KMS-11 (cell line): ENCODE data around the gene RAET1E.
A peak's percentile ranks its signal among the peaks of the same experiment; 100 is the strongest.
"Not testable (repeated sequence)": the region's sequence is repeated elsewhere in the genome, so short reads cannot be mapped to it uniquely, and the experiment has no call there.

ENCODE experiments used
- H2AFZ ChIP-seq: fragments of 200-600 bp; sonication (generic); 2 replicates; pipeline ENCODE4 v1.6.1; 2016; ENCODE audit warnings: antibody characterized with exemption, mixed run types, low read depth
- H3K27ac ChIP-seq: fragments of 200-600 bp; sonication (generic); 2 replicates; pipeline ENCODE4 v1.6.1; 2016; ENCODE audit warnings: mild to moderate bottlenecking, mixed run types
- H3K27me3 ChIP-seq: fragments of 200-600 bp; sonication (generic); 2 replicates; pipeline ENCODE4 v1.6.1; 2017; ENCODE audit warnings: mild to moderate bottlenecking, low read depth, mixed run types, moderate library complexity; ENCODE audit not compliant: insufficient read depth
- H3K36me3 ChIP-seq: fragments of 200-600 bp; sonication (generic); 2 replicates; pipeline ENCODE4 v1.6.1; 2017; ENCODE audit warnings: mild to moderate bottlenecking, mixed run types; ENCODE audit not compliant: insufficient read depth
- H3K4me1 ChIP-seq: fragments of 200-600 bp; sonication (generic); 2 replicates; pipeline ENCODE4 v1.6.1; 2016; ENCODE audit warnings: mild to moderate bottlenecking, low read depth, mixed run types; ENCODE audit not compliant: poor library complexity, severe bottlenecking
- H3K4me2 ChIP-seq: fragments of 200-600 bp; sonication (generic); 2 replicates; pipeline ENCODE4 v1.7.0; 2016; ENCODE audit warnings: mild to moderate bottlenecking, mixed run types
- H3K4me3 ChIP-seq: fragments of 200-600 bp; sonication (generic); IDR thresholded peaks from 2 replicates; pipeline ENCODE4 v1.6.1; 2017; ENCODE audit warnings: low read depth, low read length, mixed read lengths; ENCODE audit not compliant: insufficient read depth
- H3K79me2 ChIP-seq: fragments of 200-600 bp; sonication (generic); 2 replicates; pipeline ENCODE4 v1.6.1; 2016; ENCODE audit warnings: low read depth, mixed run types; ENCODE audit not compliant: insufficient read depth
- H3K9ac ChIP-seq: fragments of 200-600 bp; sonication (generic); 2 replicates; pipeline ENCODE4 v1.6.1; 2016; ENCODE audit warnings: mild to moderate bottlenecking, mixed run types
- H4K20me1 ChIP-seq: fragments of 200-600 bp; sonication (generic); 2 replicates; pipeline ENCODE4 v1.6.1; 2016; ENCODE audit warnings: mild to moderate bottlenecking, mixed run types; ENCODE audit not compliant: insufficient read depth
- CTCF ChIP-seq: fragments of 200-600 bp; sonication (generic); conservative IDR thresholded peaks from 2 replicates; pipeline ENCODE4 v1.6.1; 2017; ENCODE audit warnings: low read depth, mild to moderate bottlenecking, antibody characterized with exemption, low read length, moderate library complexity, mixed read lengths

Gene RAET1E

DNA sequence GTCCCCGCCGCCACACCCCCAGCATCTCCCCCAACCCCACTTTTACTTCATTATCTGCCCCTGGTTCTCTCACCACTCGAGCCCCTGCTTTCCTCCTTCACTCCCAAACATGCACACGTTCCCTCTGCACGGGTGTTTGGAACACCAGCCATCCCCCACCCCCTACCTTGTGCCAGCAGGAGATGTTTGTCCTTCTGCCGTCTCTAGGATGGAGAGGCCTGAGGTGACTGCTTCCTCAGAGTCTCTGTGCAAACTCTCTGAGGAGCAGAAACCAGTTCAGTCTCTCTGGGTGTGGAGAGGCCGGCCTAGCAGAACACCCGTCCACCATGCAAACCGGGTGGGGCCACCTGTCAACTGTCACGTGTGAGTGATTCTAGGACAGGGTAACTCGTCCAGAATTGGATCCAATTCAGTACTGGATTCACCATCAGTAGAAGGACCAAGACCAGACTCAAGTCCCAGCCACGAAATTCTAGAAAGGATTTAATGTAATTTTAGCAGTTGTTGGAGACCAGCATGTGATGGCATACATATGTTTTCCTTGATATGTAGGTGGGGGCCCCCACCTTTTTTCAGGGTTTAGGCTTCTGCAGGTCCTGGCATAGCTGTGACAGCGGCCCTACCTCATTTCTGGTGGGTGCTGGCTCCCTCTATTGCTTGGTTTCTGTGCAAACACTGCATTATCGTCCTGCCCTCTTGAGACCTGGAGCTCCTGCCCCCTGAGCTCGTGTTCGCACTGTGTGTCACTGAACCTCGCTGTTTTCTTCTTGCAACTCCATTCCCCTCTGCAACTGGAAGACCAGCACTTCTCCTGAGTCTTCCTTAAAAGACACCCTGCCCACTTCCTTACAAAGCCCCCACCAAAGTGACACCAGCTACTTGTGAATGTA lies at the start of gene RAET1E:
Gene RAET1E, minus strand, starts transcription at position 259 of the 890 bp plus-strand sequence. CDS start 7,212 bp downstream, outside the sequence.
- H3K9ac ChIP-seq: no peak within 1 kb of the TSS
- no peaks in the 10 kb centered on the region for H3K4me1 ChIP-seq
- H3K4me3 ChIP-seq: no peak within 1 kb of the TSS
- no peaks in the 10 kb centered on the region for H3K36me3 ChIP-seq
- no peaks in the 10 kb centered on the region for H3K79me2 ChIP-seq
- no peaks in the 10 kb centered on the region for H3K27me3 ChIP-seq
- H2AFZ ChIP-seq: no peak within 1 kb of the TSS
- no peak for TF ChIP-seq CTCF
- H3K27ac ChIP-seq: no peak within 1 kb of the TSS
- H3K4me2 ChIP-seq: no peak within 1 kb of the TSS
- H4K20me1 ChIP-seq: no peaks in the 10 kb centered on the region

- H3K79me2 ChIP-seq, H4K20me1 ChIP-seq, H3K4me2 ChIP-seq, H2AFZ ChIP-seq, H3K4me3 ChIP-seq, H3K27ac ChIP-seq, H3K4me1 ChIP-seq, H3K36me3 ChIP-seq, H3K9ac ChIP-seq: not testable (repeated sequence)
- H3K27me3 ChIP-seq: peaks cover 59% of the 10 kb centered on the region
Observed at GRCh38 chr6:149947533-149947932, 49.6 kb upstream of the RAET1E start.

- H3K4me2 ChIP-seq, H2AFZ ChIP-seq, H3K4me3 ChIP-seq, H4K20me1 ChIP-seq, H3K9ac ChIP-seq, H3K79me2 ChIP-seq, H3K27ac ChIP-seq, H3K36me3 ChIP-seq, H3K4me1 ChIP-seq: not testable (repeated sequence)
- H3K27me3 ChIP-seq: peaks cover 59% of the 10 kb centered on the region
Observed at GRCh38 chr6:149946631-149947030, 48.7 kb upstream of the RAET1E start.

GRCh38 chr6:149945276-149945675 lies 47.4 kb upstream of the RAET1E start:
- H4K20me1 ChIP-seq, H3K4me3 ChIP-seq, H2AFZ ChIP-seq, H3K79me2 ChIP-seq, H3K27ac ChIP-seq, H3K9ac ChIP-seq, H3K4me2 ChIP-seq, H3K36me3 ChIP-seq: not testable (repeated sequence)
- H3K4me1 ChIP-seq: peaks cover 11% of the 10 kb centered on the region
- peaks cover 60% of the 10 kb centered on the region for H3K27me3 ChIP-seq

GRCh38 chr6:149943321-149943720 lies 45.4 kb upstream of the RAET1E start:
- Histone ChIP-seq H3K4me1 (peaks cover 24% of the 10 kb centered on the region), H3K27me3 (peaks cover 62% of the 10 kb centered on the region)
- H2AFZ ChIP-seq, H4K20me1 ChIP-seq, H3K9ac ChIP-seq, H3K4me2 ChIP-seq, H3K27ac ChIP-seq, H3K4me3 ChIP-seq, H3K36me3 ChIP-seq, H3K79me2 ChIP-seq: not testable (repeated sequence)

DNA sequence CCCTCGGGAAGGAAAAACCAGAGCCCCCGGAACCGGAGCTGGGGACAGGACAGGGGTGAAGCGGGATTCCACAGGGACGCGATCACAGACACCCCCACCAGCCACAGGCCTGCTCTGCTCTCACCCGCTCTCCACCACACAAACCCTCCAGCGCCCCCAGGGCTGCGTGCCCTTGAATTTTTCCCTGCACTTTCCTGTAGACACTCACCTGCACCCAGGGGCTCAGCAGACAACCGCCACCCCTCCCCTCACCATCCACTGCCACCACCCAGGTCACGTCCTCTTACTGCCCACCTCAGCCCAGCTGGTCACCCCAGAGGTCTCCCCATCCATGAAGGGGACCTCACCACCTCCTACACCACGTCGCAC lies 44.5 kb upstream of the RAET1E start:
- Histone ChIP-seq H3K27ac (no peak overlapping the region), H4K20me1 (no peaks in the 10 kb centered on the region), H3K79me2 (no peaks in the 10 kb centered on the region), H3K4me1 (peaks cover 31% of the 10 kb centered on the region), H2AFZ (no peak overlapping the region; the same call in 1 of the 2 replicates), H3K4me2 (peak overlapping the region; percentile 54), H3K27me3 (peaks cover 68% of the 10 kb centered on the region), H3K9ac (no peak overlapping the region), H3K36me3 (no peaks in the 10 kb centered on the region), H3K4me3 (no peak overlapping the region)
- TF ChIP-seq CTCF: no peak
